GM18526 (cell line): Measurements from ENCODE around the gene LRP6.

Source experiments
- POLR2A ChIP-seq: IDR thresholded peaks from 3 replicates; pipeline ENCODE4 v1.6.1; 2011; ENCODE audit not compliant: insufficient read length; ENCODE audit errors: extremely low read depth

LRP6 gene

DNA sequence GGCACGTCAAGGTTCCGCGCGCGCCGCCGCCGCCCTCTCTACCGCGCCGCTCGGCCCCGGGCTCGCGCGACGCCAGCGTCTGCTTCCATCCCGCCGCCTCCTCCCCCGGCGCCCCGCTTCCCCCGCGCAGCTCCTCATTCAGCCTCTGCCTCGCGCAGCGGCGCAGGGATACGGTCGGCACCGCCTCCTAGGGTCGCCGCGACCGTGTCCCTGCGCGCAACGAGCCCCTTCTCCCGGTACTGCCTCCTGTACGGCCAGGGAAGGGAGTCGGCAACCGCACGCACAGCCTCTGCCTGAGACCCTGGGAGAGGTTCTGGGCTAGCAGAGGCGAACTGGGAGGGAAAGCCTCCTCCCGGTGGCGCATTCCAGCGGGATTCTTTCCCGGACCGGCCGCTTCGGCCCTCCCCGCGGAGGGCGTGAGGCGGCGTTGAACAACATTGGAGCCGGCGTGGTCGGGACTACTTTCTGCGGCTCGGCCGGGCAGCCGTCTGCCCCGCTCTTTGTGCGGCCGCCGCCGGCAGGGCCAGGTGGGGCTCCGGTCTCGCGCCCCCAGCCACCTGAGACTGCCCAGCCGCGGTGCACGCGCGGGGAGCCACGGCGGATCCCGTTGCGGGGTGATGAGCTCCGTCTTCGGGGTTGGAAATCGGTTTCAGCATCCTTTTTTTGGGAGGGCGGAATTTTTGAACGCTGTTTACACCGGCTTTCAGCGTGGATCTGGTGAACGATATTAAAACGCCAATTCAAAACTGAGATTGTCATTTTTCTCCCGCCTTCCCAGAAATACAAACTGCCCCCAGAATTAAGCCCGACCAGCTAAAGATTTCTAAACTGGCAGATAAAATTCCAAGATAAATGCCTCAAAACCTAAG lies at the start of gene LRP6:
Gene LRP6 (minus strand): TSS at position 172 of the 869 bp plus-strand sequence. CDS start 309 bp downstream, outside the sequence.
- peak; percentile 56 for TF ChIP-seq POLR2A

DNA sequence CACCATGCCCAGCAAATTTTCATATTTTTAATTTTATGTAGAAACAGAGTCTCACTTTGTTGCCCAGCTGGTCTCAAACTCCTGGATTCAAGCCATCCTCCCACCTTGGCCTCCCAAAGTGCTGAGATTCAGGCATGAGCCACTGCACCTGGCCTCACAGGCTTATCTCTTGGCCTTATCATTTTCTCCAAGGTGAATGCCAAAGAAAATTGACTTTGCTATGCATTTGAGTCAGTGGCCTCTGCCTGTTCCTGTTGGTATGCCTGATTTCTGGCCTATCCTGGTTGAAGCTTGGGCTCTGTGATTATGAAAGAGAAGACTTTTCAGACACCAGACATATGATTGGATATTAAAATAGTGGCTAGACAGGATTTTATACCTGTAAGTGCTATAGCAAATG lies 49.0 kb upstream of the LRP6 start:
- TF ChIP-seq POLR2A = no peak

DNA sequence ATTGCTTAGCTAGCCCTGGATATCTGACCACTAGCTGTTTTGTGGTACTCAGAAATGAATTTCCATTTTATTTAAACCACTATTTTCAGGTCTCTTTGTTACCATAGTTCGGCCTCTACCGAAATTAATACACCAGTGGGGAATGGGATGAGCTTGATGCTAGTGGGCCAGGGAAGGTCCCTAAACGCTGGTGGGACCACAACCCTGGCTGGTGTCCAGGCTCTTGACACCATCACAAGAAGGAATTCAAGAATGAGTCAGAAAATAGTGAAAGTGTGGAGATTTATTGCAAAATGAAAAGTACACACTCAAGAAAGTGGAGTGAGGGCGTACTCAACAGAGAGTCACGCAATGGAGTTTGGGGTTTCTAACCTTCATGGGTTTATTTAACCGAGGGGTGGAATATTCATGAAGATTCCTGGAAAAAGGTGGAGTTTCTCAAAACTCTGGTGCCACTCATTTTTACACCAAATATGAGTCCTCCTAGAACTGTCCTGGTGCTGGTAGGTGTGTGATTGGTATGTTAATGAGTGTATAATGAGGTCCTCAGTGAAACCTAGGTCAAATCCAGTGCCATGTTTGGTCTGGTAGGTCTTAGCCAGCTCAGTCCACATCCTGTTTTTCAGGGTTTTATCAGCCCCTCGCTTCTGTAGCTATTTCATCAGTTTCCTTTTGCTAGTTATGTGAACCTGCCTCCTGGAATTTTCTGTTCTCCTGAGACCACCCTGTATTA lies 38.9 kb upstream of the LRP6 start:
- no peak for TF ChIP-seq POLR2A

DNA sequence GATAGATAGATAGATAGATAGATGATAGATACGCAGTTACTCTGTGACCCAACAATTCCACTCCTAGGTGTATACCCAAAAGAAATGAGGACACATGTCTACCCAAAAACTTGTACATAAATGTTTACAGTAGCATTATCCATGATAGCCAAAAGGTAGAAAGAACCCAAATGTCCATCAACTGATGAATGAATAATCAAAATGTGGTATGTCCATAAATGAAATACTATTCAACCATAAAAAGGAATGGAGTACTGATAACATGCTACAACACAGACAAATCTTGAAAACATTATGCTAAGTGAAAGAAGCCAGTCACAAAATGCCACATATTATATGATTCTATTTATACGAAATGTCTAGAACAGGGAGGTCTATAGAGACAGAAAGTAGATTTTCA lies 36.1 kb upstream of the LRP6 start:
- TF ChIP-seq POLR2A = no peak

DNA sequence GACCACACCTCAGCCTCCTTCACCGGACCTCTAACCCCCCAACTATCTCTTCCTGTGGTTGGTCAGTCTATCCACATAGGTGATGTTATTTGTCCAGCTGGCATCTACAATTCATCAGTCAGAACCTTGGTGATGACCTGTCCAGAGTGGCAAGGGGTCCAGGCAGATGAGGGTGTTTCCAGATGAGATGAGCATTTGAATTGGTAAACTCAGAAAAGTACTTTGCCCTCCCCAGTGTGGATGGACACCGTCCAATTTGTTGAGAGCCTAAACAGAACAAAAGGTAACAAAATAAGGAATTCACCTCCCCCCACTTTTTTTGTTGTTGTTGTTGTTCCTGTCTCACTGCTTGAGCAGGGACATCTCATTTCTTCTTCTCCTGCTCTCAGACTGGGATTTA lies 34.3 kb upstream of the LRP6 start:
- TF ChIP-seq POLR2A = no peak

DNA sequence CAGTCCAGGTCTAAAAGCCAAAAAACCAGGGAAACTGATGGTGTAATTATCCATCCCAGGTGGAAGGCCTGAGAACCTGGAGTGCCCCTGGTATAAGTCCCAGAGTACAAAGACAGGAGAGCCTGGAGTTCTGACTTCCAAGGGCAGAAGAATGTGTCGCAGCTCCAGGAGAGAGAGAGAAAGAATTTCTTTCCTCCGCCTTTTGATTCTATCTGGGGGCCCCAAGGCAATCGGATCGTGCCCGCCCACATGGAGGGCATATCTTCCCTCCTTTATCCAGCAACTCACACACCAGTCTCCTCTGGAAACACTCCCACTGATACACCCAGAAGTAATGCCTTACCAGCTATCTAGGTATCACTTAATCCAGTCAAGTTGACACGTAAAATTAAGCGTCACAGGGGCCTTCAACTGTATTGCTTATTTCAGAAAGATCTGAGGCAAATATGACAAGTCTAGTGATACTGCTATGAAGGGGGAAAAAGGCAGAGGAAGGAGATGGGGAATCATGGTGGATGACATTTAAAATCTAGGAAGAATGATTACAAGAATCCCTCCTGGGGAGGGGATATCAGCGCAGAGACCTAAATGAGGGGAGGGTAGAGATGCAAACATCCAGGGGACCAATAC lies 30.5 kb upstream of the LRP6 start:
- no peak for TF ChIP-seq POLR2A

DNA sequence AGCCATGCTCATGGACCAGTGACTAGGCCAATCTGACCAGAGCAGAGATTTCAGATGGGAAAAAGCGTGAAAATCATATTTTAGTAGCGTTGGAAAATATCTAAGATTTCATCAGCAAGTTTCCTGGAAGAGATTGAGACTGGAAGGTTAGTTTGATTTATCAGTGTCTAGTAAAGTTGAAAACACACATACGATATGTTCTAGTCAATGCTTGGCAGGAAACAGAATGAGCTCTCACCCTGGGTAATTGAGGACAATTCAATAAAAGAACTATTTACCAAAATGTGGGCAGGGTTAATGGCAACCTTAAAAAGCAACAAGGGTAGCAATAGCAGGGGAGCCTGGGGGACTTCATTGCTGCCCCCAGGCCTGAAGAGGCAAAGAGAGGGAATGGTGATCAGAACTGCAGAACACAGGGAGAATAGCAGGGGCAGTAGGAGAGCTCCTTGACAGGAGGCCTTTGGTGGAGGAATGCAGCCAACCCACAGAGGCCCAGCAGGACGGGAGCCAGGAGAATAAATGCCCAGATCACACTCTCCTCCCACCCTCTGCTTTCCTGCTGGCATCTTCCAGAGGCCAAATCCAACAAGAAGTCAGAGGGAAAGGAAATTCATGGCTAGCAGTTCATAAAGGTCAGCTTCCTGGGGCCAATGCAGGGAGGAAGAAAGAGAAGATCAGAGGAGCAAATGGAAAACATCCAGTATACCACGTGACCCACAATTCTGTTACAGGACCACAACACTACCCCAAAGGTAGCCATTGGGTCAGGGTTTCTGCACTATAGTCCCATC lies 27.6 kb upstream of the LRP6 start:
- TF ChIP-seq POLR2A = no peak

DNA sequence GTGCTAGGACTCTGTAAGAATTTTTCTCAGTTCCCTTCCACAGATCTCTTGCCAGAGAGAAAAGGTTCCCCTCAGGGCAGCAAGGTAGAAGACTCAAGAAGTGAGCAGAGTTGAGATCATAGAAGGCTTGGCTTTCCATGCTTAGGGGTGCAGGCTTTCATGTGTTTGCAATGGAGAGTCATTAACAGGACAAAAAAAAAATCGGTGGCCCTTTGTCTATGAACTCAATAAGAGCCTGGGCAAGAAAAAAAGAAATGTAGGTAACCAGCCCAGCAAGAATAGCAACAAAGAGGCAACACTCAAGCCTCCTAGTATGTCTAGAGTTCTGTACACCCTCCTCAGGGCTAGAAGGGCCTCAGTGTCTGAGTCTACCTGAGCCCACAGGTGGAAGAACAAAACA lies 23.4 kb upstream of the LRP6 start:
- TF ChIP-seq POLR2A = no peak

DNA sequence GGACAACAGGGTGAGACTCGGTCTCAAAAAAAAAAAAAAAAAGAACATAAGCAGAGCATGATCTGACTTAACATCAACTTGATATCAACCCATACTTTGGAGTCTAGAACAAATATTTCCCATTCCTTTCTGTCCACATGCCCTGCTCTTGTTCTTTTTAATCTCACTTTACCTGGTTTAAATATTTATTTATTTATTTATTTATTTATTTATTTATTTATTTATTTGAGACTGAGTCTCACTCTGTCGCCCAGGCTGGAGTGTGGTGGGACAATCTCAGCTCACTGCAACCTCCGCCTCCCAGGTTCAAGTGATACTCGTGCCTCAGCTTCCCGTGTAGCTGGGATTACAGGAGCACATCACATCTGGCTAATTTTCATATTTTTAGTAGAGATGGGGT lies 19.6 kb upstream of the LRP6 start:
- no peak for TF ChIP-seq POLR2A

DNA sequence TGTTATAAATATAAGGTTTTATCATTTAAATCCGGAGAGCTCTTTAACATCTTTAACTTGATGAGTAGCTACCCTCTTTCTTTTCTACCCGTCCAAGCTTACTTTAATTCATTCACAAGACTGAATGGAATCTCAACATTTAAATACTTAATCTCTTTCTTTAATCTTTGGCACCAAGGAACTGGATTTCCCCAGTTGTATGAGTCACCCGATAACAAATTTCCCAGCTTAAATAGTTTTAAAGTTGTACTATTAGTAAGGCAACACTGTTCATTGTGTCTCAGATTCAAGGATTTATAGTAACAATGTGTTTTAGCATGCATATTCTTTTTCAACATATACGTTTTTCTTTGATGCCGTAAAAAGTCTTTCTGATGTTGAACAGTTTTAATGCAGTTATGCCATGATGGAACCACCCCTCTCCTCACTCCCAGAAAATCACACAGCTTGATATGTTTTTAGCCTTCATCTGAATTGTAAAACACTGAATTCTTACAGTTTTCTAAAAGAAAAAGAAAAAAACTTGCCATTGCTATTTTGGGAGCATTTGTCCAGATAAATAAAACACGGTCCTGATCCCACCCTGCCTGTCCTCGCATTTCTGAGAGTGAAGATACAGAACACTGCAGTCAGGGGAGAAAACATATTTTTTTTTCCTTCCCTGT lies 16.0 kb upstream of the LRP6 start:
- no peak for TF ChIP-seq POLR2A

DNA sequence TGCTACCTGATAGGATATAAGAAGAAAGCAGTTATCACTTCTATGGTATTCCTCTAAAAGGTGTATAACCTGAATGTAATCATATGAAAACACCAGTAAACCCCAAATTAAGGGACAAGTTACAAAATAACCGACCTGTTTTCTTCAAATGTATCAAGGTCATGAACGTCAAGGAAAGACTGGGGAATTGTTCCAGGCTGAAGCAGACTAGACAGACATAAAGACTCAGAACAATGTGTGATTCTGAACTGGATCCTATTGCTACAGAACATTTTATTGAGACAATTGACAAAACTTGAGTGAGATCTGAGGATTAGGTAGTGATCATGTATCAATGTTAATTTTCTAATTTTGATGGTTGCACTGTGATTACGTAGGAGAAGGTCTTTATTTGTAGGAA lies 15.4 kb upstream of the LRP6 start:
- TF ChIP-seq POLR2A = no peak

DNA sequence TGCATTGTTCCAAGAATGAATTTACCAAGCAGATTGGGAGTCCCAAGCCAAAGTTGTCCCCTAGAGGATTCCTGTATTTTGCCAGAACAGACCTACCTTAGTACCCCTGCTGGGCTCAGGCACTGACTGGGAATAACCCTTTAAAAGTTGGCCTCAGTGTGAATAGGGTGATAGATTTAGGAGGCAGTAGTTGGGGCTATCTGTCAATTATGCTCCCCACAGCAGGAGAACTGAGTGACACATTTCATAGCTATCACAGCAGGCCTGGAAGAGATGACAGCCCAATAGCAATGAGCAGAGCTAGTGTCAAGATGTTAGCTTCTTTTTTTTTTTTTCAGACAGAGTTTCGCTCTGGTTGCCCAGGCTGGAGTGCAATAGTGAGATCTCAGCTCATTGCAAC lies 14.3 kb upstream of the LRP6 start:
- TF ChIP-seq POLR2A = no peak

DNA sequence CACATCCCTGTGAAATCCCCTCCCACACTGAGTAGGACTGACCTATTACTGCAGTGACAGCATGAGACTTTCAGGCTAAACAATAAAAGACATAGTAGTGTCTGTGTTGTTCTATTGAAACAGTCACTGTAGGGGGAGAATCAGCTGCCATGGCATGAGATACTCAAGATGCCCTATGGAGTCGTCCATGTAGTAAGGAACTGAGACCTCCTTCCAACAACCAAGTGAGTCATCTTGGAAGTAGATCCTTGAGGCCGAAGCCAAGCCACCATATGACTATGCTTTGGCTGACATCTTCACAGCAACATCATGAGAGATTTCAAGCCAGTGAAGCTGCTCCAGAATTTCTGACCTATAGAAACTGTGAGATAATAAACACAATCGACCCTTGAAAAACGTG lies 12.1 kb upstream of the LRP6 start:
- TF ChIP-seq POLR2A = no peak

DNA sequence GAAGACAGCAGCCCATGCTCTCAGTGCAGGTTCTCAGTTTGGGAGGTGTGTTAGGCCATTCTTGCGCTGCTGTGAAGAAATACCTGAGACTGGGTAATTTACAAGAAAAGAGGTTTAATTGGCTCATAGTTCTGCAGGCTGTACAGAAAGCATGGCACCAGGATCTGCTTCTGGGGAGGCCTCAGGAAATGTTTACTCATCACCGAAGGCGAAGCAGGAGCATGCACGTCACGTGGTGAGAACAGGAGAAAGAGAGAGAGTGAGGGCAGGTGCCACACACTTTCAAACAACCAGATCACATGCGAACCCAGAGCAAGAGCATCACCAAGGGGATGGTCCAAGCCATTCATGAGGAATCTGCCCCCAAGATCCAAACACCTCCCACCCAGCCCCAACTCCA lies 9.0 kb upstream of the LRP6 start:
- TF ChIP-seq POLR2A = no peak
